HepG2 (cell line): ENCODE data around the gene MYL12B. TPM values are rescaled to one million over a fixed set of nuclear protein-coding genes. Genes with fewer than 3 reads are reported as not detected.

Experiments used
- ATAC-seq: fragments of 200-7000 bp; cut with Tn5 transposase; 3 replicates; pipeline ENCODE4 v1.9.1; 2020; ENCODE audit warnings: mild to moderate bottlenecking, moderate library complexity
- BruUV-seq: library from RNA; stranded (reverse); fragments of 400-500 nt; replicated peaks from 2 replicates; lab custom pipeline; 2021; lab: Mats Ljungman, UMichigan
- CTCF ChIA-PET: fragments of 300-600 bp; formaldehyde crosslinking; extraction: SDS; loops from one replicate; lab custom pipeline; 2021; ENCODE audit warnings: low total read pairs, inconsistent platforms, low intra/inter-chr PET ratio; lab: Yijun Ruan, JAX
- POLR2A ChIA-PET: fragments of 350-600 bp; sonication (Branson Sonifier 250); formaldehyde crosslinking; loops from one replicate; lab custom pipeline; 2020; ENCODE audit warnings: antibody characterized with exemption, inconsistent platforms; lab: Yijun Ruan, JAX
- DNase-seq: peaks from one replicate; pipeline ENCODE4 v3.0.0-alpha.2; 2015; ENCODE audit warnings: low spot score
- FAIRE-seq: peaks from 3 replicates; lab custom pipeline; 2011; peaks lifted over from hg19 to GRCh38; lab: Jason Lieb, UNC
- H2AFZ ChIP-seq: one replicate; pipeline ENCODE4 v1.6.1; 2011; ENCODE audit warnings: low read length, inconsistent platforms
- H3K27ac ChIP-seq: fragments of 300-600 bp; 3 replicates; pipeline ENCODE4 v1.8.0; 2011; ENCODE audit warnings: mixed run types, mild to moderate bottlenecking, mixed read lengths, low read length, inconsistent platforms; ENCODE audit not compliant: insufficient read depth; ENCODE audit errors: extremely low read length
- H3K27me3 ChIP-seq, 2 experiments: fragments of 200-600 bp in 1 of 2; 2 replicates in 1 of 2; 3 replicates in 1 of 2; pipeline versions ENCODE4 v1.6.0 to v1.8.0; 2011; ENCODE audit warnings: low read length in 2 of 2, mild to moderate bottlenecking in 2 of 2, moderate library complexity in 2 of 2, inconsistent platforms in 1 of 2; ENCODE audit not compliant: insufficient read depth in 2 of 2, control insufficient read depth in 1 of 2
- H3K36me3 ChIP-seq, 2 experiments: fragments of 200-600 bp in 1 of 2; replicated peaks in 1 of 2; 2 replicates in 1 of 2; 3 replicates in 1 of 2; pipeline versions ENCODE4 v1.5.1 to v1.8.0; 2011; ENCODE audit warnings: low read length in 2 of 2, inconsistent platforms in 1 of 2; ENCODE audit not compliant: insufficient read depth in 2 of 2, control insufficient read depth in 1 of 2
- H3K4me1 ChIP-seq: 2 replicates; pipeline ENCODE4 v1.5.1; 2012; ENCODE audit warnings: low read length, inconsistent platforms; ENCODE audit not compliant: insufficient read depth
- H3K4me2 ChIP-seq: 2 replicates; pipeline ENCODE4 v1.6.0; 2011; ENCODE audit warnings: low read depth, low read length, inconsistent platforms
- H3K4me3 ChIP-seq, 3 experiments: fragments of 200-600 bp in 1 of 3; sonication (generic), shearing (Covaris generic) in 1 of 3; replicated peaks in 1 of 3; 2 replicates each; pipeline ENCODE4 v1.5.1; 2011 to 2016; ENCODE audit warnings: low read length in 3 of 3, inconsistent platforms in 2 of 3, low read depth in 2 of 3, mild to moderate bottlenecking in 2 of 3, control low read depth in 1 of 3, mixed read lengths in 1 of 3; ENCODE audit not compliant: insufficient read depth in 1 of 3
- H3K79me2 ChIP-seq: one replicate; pipeline ENCODE4 v1.6.1; 2011; ENCODE audit warnings: low read length, inconsistent platforms; ENCODE audit not compliant: insufficient read depth
- H3K9ac ChIP-seq: 2 replicates; pipeline ENCODE4 v1.6.0; 2011; ENCODE audit warnings: mild to moderate bottlenecking, low read depth, low read length, inconsistent platforms; ENCODE audit not compliant: insufficient read depth
- H3K9me3 ChIP-seq: 2 replicates; pipeline ENCODE4 v1.5.1; 2012; ENCODE audit warnings: mild to moderate bottlenecking, low read length
- H4K20me1 ChIP-seq: 2 replicates; pipeline ENCODE4 v1.6.0; 2011; ENCODE audit warnings: inconsistent platforms, mild to moderate bottlenecking, low read length, moderate library complexity; ENCODE audit not compliant: insufficient read depth
- FOXA3 ChIP-seq: IDR thresholded peaks from 2 replicates; pipeline ENCODE4 v1.6.1; 2016; ENCODE audit warnings: missing genetic modification reagents, missing compliant biosample characterization
- GRHL1 ChIP-seq: sonication (generic); formaldehyde crosslinking; conservative IDR thresholded peaks from 2 replicates; pipeline ENCODE4 v1.8.0; 2022; ENCODE audit warnings: missing genetic modification reagents
- JUN ChIP-seq: sonication (generic); formaldehyde crosslinking; IDR thresholded peaks from 2 replicates; pipeline ENCODE4 v1.4.0; 2020; ENCODE audit warnings: mild to moderate bottlenecking, missing genetic modification reagents
- MATR3 ChIP-seq: sonication (generic); formaldehyde crosslinking; IDR thresholded peaks from 2 replicates; pipeline ENCODE4 v1.4.0; 2020; ENCODE audit warnings: missing genetic modification reagents
- MAZ ChIP-seq, 2 experiments: sonication (generic) in 1 of 2; formaldehyde crosslinking in 1 of 2; IDR thresholded peaks; 2 replicates each; pipeline versions ENCODE4 v1.5.0 to v1.6.1; 2012 to 2020; ENCODE audit warnings: low read depth in 2 of 2, mild to moderate bottlenecking in 2 of 2, borderline replicate concordance in 1 of 2, improper control_type of control experiment in 1 of 2, low read length in 1 of 2, missing genetic modification reagents in 1 of 2, moderate library complexity in 1 of 2
- MXD4 ChIP-seq: IDR thresholded peaks from 2 replicates; pipeline ENCODE4 v1.6.1; 2016; ENCODE audit warnings: mild to moderate bottlenecking, missing biosample characterization, missing genetic modification reagents
- NR2F1 ChIP-seq, 2 experiments: fragments of 450-650 bp in 1 of 2; formaldehyde crosslinking in 1 of 2; IDR thresholded peaks; 2 replicates each; pipeline versions ENCODE4 v1.5.0 to v1.6.1; 2016 to 2020; ENCODE audit warnings: mild to moderate bottlenecking in 1 of 2, missing compliant biosample characterization in 1 of 2, missing genetic modification reagents in 1 of 2, moderate library complexity in 1 of 2
- NR2F6 ChIP-seq, 2 experiments: IDR thresholded peaks; 2 replicates each; pipeline ENCODE4 v1.6.1; 2016; ENCODE audit warnings: antibody characterized with exemption in 1 of 2, mild to moderate bottlenecking in 1 of 2
- PHF8 ChIP-seq: sonication (generic); formaldehyde crosslinking; IDR thresholded peaks from 2 replicates; pipeline ENCODE4 v1.5.0; 2020; ENCODE audit warnings: missing genetic modification reagents
- PLSCR1 ChIP-seq: sonication (generic); formaldehyde crosslinking; IDR thresholded peaks from 2 replicates; pipeline ENCODE4 v1.5.0; 2020; ENCODE audit warnings: missing genetic modification reagents, mild to moderate bottlenecking, borderline replicate concordance
- POGK ChIP-seq: sonication (generic); formaldehyde crosslinking; conservative IDR thresholded peaks from 2 replicates; pipeline ENCODE4 v1.8.0; 2022; ENCODE audit warnings: mild to moderate bottlenecking, moderate library complexity, missing genetic modification reagents
- SP4 ChIP-seq: sonication (generic); formaldehyde crosslinking; IDR thresholded peaks from 2 replicates; pipeline ENCODE4 v1.8.1; 2023; ENCODE audit warnings: mild to moderate bottlenecking, missing genetic modification reagents
- ZNF513 ChIP-seq: sonication (generic); formaldehyde crosslinking; conservative IDR thresholded peaks from 2 replicates; pipeline ENCODE4 v1.5.0; 2020; ENCODE audit warnings: missing genetic modification reagents
- ZNF713 ChIP-seq: sonication (generic); formaldehyde crosslinking; IDR thresholded peaks from 2 replicates; pipeline ENCODE4 v1.4.0; 2020; ENCODE audit warnings: mild to moderate bottlenecking, missing genetic modification reagents
- ZNF749 ChIP-seq: sonication (generic); formaldehyde crosslinking; IDR thresholded peaks from 2 replicates; pipeline ENCODE4 v1.8.0; 2022; ENCODE audit warnings: mild to moderate bottlenecking, missing genetic modification reagents, moderate library complexity, borderline replicate concordance
- WGBS: methylation state at CpG from one replicate; pipeline ENCODE4 v1.1.6; 2017; ENCODE audit warnings: low lambda C conversion rate; 5-methylcytosine and 5-hydroxymethylcytosine counted together
- in situ Hi-C: cut with HindIII; loops from 2 replicates; pipeline ENCODE4 v1.10.0; 2017; ENCODE audit warnings: low pct_unique_long_range_greater_than_20kb; ENCODE audit not compliant: extremely low pct_ligation_motif_present
- intact Hi-C: fragments of 100-400 bp; cut with micrococcal nuclease; formaldehyde crosslinking; loops from one replicate; pipeline ENCODE4 v1.10.0; 2022; ENCODE audit not compliant: unreplicated experiment
- polyA plus RNA-seq, 8 experiments: library from polyadenylated mRNA; depleted of rRNA in 3 of 8; stranded (reverse) in 7 of 8; unstranded in 1 of 8; fragments of >200 nt; fragmentation: Illumina TruSeq in 4 of 8; extraction: Trizol in 4 of 8; gene quantifications; 2 replicates each; pipeline versions ENCODE4 v1.2.1 to v1.2.3, GENCODE V29; 2011 to 2016; ENCODE audit warnings: low read depth in 4 of 8, missing spikeins in 1 of 8, mixed read lengths in 1 of 8; ENCODE audit not compliant: insufficient read depth in 1 of 8
- total RNA-seq, 5 experiments: library from RNA; depleted of rRNA; stranded (reverse); fragments of >200 nt; fragmentation: Illumina TruSeq; extraction: Trizol; gene quantifications; 2 replicates each; pipeline ENCODE4 v1.2.3, GENCODE V29; 2016; ENCODE audit warnings: low read depth in 1 of 5

Gene MYL12B
- total and polyA plus RNA-seq, 2 of the 13 experiments (the other 11 are each of a cell fraction or from before 2014, with no cell fraction given): 265 to 340 TPM

- no peak for TF ChIP-seq PLSCR1 (CRISPR knock-in tag)
Measured at GRCh38 chr18:3217948-3218647, 43.8 kb upstream of the MYL12B start (continued).

- DNase-seq (no peak), FAIRE-seq (no peak), ATAC-seq (no peak)
- Histone ChIP-seq H2AFZ (no peak overlapping the region), H3K4me1 (peaks cover 49% of the 10 kb centered on the region), H3K36me3 (no peaks in the 10 kb centered on the region), H3K27ac (peak overlapping the region; percentile 76), H3K9ac (no peak overlapping the region), H3K4me2 (peak overlapping the region; percentile 59; the same call in 1 of the 2 replicates), H3K27me3 (no peaks in the 10 kb centered on the region), H4K20me1 (no peaks in the 10 kb centered on the region), H3K9me3 (no peaks in the 10 kb centered on the region), H3K79me2 (no peaks in the 10 kb centered on the region), H3K4me3 (no peak overlapping the region; a peak in 1 of 6 replicates)
- POLR2A ChIA-PET: interaction anchor here (1.0 to 3.3 kb wide), 12 partner anchors 9 to 376 kb away, joined by 3 to 28 read pairs (median 6); partner anchors contain the start of gene MYL12A
- WGBS: 21% methylated on average over 2 of the region's 2 CpGs
- no TSS peak for BruUV-seq
- intact Hi-C loops: loop anchor here (2.0 kb wide), 1 partner anchor 14 kb away; no protein-coding TSS in a partner anchor
- in situ Hi-C loops: no loop called here
- CTCF ChIA-PET: no interaction called here
- no peak for TF ChIP-seq MXD4 (CRISPR knock-in tag)
- TF ChIP-seq MAZ (IDR thresholded peaks at IDR 0.05; ENCODE audit: borderline replicate concordance, low read depth, low read length): no peak
- no peak for TF ChIP-seq MAZ (CRISPR knock-in tag; IDR thresholded peaks at IDR 0.05; ENCODE audit: low read depth)
- TF ChIP-seq MATR3 (CRISPR knock-in tag): no peak
- no peak for TF ChIP-seq JUN (CRISPR knock-in tag)
- TF ChIP-seq POGK: no peak
- peak; percentile 42; the same call in 1 of the 2 replicates for TF ChIP-seq FOXA3 (CRISPR knock-in tag)
- TF ChIP-seq SP4 (CRISPR knock-in tag): no peak
- TF ChIP-seq PHF8 (CRISPR knock-in tag): no peak
- no peak for TF ChIP-seq ZNF513 (CRISPR knock-in tag)
- TF ChIP-seq ZNF749 (CRISPR knock-in tag): no peak
- TF ChIP-seq GRHL1: no peak
- TF ChIP-seq NR2F6 (IDR thresholded peaks at IDR 0.05): peak; percentile 18; the same call in 1 of the 2 replicates
- peak; percentile 58 for TF ChIP-seq NR2F6 (CRISPR knock-in tag; IDR thresholded peaks at IDR 0.05)
- TF ChIP-seq NR2F1 (CRISPR knock-in tag; IDR thresholded peaks at IDR 0.05): 0 out of 4 replicates have a peak, but pooled peaks of 1 of the 2 experiments have one; percentile 26
- no peak for TF ChIP-seq ZNF713 (CRISPR knock-in tag)
Measured at GRCh38 chr18:3218819-3219218, 43.1 kb upstream of the MYL12B start.
